GM12873 (cell line): ENCODE data around the gene MTURN.

ENCODE experiments used
- CTCF ChIP-seq: IDR thresholded peaks from 2 replicates; pipeline ENCODE4 v1.5.1; 2012; ENCODE audit warnings: low read depth, mild to moderate bottlenecking, moderate library complexity, low read length, control low read depth; ENCODE audit not compliant: insufficient read depth; ENCODE audit errors: missing control alignments

Gene MTURN

GRCh38 chr7:30093420-30093952 lies 41.3 kb upstream of the MTURN start:
- TF ChIP-seq CTCF = no peak

GRCh38 chr7:30102281-30102680 lies 32.5 kb upstream of the MTURN start:
- no peak for TF ChIP-seq CTCF

- TF ChIP-seq CTCF = no peak
Measured at GRCh38 chr7:30104157-30104556, 30.6 kb upstream of the MTURN start.

DNA sequence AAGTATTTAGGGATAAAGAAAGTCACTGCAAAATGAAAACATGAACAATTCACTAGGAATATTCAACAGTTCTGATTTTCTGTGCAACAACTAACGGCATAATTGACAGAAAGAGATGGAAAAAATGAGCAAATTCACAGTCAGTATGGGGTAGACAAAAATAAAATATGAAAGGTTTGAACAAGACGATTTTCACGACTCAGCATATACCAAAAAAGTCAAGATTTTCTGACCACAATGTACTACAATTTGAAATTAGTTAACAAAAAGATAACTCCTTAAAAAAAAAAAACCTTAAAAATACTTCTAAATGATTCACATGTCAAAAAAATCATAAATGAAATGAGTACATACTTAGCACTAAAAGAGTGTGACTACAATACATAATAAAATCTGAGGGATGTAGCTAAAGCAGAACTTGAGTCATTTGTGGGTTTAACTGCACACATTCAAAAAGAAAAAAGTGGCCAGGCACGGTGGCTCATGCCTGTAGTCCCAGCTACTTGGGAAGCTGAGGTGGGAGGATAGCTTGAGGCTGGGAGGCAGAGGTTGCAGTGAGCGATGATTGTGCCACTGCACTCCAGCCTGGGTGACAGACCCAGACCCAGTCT lies 22.6 kb upstream of the MTURN start:
- no peak for TF ChIP-seq CTCF

- TF ChIP-seq CTCF = no peak
Measured at GRCh38 chr7:30113144-30113543, 21.6 kb upstream of the MTURN start.

DNA sequence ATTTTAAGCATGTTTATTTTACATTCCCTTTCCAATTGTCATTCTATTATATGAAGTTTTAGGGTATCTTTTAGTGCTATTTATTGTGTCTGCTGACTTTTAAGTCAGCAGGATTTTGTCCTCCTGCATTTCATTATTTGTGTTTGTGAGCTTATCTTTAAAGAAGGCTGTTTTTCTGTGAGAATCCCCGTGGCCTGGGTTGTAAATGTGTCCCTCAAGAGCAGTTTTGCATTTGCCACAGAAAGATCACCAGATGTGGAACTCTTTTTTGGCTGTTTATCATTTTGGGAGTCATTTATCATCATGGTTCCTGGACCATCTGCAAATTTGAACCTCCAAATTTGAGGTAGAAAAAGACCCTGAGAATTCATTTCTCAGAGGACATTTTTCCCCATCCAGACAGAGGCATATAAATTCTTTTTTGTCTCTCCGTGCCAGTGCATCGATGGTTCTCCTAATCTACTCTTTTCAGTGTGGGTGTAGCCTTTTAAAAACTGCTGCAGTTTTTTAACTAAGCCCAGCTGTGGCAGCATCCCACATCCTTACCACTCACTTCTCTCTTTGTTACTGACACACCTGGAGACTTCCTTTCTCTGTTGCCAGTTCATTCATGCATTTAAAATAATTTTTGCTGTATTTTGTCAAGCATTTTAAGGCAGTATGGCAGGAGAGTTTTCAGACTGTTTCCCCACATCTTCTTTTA lies 20.1 kb upstream of the MTURN start:
- TF ChIP-seq CTCF = no peak

GRCh38 chr7:30115709-30116297 lies 19.0 kb upstream of the MTURN start:
- no peak for TF ChIP-seq CTCF
